ENCODE data around the gene COX6B2.
"Not testable (repeated sequence)": the region's sequence is repeated elsewhere in the genome, so short reads cannot be mapped to it uniquely, and the experiment has no call there.

Gene COX6B2

GRCh38 chr19:55341171-55341588 is 13.3 kb downstream of the COX6B2 start:
- DNase-seq = peak; percentile 78

DNA sequence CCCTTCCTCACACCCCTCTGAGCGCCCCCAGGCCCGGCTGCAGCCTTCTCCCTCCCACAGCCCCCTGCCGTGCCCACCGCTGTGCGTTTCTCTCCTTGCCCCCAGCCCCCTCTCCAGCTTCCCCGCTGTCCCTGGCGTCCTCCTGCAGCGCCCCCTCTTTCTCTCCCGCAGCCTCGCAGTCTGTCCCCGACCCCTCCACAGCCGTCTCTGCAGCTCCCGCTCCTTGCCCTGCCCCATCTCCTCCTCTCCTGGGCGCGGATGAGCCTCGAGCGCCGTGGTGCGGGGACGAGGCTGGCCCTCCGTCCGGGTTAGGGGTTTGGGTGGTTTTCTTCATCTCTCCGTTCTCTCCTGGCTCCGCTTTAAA is 13.8 kb downstream of the COX6B2 start:
- DNase-seq = peak; percentile 23

DNA sequence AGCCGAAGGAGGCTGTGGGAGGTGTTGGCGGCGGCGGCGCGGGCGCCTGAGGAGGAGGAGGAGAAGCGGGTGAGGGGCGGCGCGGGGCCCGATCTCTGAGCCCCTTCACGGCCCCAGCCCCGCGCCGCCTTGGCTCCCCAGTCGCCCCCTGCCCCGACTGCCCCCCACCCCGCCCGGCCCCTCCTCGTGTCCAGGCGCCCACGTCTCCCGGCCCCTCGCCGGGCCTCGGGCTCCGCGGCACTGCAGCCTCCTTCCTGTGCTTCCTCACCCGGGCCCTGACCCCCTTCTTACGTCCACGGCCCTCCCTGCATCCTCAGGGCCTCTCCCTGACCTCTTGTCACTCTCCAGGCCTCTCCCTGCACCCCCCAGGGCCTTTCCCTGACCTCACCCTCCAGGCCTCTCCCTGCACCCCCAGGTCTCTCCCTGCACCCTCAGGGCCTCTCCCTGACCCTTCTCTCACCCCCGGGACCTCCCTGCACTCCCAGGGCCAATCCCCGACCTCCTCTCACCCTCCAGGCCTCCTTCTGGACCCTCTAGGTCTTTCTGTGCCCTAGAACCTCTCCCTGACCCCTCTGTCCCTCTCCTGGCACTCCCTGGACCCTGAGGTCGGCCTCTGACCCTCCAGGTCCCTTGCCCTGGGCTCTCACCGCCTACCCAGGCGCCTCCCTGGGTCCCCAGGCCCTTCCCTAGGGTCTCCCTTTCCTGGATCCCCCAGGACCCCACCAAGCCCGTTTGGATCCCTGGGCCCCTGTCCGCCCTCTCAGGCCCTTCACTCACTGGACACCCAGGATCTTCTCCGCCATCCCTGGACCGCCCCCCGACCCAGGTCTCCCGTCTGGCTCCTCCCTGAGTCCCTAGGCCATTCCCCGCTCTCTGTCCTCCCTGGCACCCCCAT is 14.4 kb downstream of the COX6B2 start:
- DNase-seq = peak; percentile 37

GRCh38 chr19:55339105-55339888 is 15.2 kb downstream of the COX6B2 start, which contains the start of gene KMT5C:
Gene KMT5C (plus strand): TSS chr19:55339876. CDS start chr19:55341937, 2,061 bp downstream.
- peak; percentile 100 for DNase-seq

- DNase-seq = no peak
Observed at GRCh38 chr19:55336101-55336500, 18.4 kb downstream of the COX6B2 start.

GRCh38 chr19:55333870-55334269 is 20.6 kb downstream of the COX6B2 start:
- DNase-seq = no peak

- not testable (repeated sequence) for DNase-seq
Observed at GRCh38 chr19:55329791-55330190, 24.7 kb downstream of the COX6B2 start.

GRCh38 chr19:55328774-55329318 is 25.7 kb downstream of the COX6B2 start:
- peak; percentile 28 for DNase-seq

GRCh38 chr19:55325172-55325571 is 29.3 kb downstream of the COX6B2 start, which contains the start of gene TMEM150B:
Gene TMEM150B (minus strand): TSS chr19:55325341. CDS start chr19:55321036, 4,305 bp downstream.
- peak; percentile 28 for DNase-seq

GRCh38 chr19:55324662-55325061 is 29.9 kb downstream of the COX6B2 start:
- DNase-seq = no peak

- no peak for DNase-seq
Observed at GRCh38 chr19:55322204-55322885, 32.2 kb downstream of the COX6B2 start.

DNA sequence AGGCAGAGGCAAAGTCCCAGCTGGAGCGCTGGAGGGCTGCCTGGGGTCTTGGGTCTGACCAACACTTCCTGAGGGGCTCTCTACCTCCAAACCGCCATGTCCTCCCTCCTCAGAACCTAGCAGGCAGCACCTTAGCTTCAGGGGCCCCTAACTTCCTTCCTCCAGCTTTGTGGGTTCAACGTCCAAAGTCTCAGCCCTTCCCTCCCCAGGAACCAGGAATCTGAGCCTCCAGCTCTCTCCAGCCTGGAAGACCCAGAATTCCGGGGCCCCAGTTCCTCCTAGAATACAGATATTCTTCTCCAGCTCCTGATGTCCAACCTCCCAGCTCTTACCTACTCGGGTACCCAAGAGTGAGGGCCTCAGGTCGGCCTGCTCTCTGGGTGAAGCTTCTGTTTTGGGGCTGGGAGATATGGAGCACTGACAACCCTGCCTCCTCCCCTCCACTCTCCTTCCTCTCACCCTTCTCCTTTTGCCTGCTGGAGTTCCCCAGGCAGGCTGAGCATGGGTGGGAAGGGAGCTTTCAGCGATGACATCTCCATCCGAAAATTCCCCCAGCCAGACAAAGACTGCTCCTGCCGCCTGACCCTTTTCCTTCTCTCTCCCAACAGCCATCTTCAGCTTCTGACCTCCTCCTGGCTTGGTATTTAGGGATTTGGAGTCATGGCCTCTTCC is 32.9 kb downstream of the COX6B2 start:
- DNase-seq = no peak

GRCh38 chr19:55320844-55321419 is 33.6 kb downstream of the COX6B2 start:
- no peak for DNase-seq

GRCh38 chr19:55319785-55320184 is 34.7 kb downstream of the COX6B2 start:
- DNase-seq = no peak

DNA sequence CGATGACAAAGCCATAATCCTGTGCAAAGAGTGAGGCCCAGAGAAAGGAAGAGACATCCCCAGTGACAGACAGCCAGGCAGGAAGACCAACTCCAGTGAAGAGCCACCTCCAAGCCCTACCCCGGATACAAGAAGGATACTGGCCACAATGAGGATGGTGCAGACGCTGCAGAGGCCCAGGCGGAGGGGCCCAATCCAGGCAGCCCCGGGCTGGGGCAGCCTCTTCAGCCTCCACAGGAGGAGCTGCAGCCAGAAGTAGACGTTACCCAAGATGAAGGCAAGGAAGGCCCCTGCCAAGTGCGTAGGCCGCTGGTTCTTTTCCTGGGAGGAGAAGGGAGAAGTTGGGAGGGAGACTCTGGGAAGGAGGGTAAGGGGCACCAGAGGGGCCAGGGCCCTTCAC is 37.9 kb downstream of the COX6B2 start:
- DNase-seq = no peak

DNA sequence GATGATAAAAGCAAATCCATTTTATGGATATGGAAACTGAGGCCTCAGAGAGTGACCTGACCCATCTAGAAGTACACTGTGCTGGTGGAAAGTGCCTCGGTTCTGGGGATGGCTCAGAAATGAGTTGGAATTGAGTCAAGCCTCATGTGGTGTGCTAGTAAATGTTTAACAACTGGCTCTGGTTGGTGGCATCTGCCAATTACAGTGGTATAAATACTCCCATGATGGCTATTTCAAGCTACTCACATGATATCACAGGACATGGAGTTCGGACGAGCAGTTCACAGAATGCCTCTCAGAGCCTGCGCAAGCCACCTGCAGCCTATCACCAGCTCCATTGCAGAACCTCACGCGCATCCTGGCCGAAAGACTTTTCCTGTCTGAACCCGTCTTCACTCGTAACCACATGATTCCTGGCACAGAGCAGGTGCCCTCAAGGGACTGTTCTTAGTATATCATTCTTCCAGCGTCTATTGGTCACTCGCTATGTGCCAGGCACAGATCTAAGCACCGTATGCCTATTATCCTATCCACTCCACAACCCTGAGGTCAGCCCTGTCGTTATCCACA is 38.5 kb downstream of the COX6B2 start:
- no peak for DNase-seq

DNA sequence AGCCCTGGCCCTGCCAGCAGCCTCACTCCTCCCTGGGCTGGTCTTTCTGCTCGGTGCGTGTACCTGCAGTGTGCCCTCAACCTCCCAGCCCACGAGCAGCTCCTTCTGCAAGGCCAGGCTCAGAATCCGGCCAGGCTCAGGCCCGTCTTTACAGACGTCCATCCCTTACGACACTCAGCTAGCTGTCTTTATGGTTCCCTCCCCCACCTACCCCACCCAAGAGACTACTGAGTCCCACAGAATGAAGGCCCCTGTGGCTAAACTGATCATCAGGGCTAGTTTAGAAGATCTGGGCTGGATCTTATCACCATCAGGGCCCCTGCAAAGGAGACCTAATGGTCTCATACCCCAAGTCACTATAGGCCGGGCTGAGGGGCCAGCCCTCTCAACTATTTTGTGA is 40.1 kb downstream of the COX6B2 start:
- DNase-seq = no peak

DNA sequence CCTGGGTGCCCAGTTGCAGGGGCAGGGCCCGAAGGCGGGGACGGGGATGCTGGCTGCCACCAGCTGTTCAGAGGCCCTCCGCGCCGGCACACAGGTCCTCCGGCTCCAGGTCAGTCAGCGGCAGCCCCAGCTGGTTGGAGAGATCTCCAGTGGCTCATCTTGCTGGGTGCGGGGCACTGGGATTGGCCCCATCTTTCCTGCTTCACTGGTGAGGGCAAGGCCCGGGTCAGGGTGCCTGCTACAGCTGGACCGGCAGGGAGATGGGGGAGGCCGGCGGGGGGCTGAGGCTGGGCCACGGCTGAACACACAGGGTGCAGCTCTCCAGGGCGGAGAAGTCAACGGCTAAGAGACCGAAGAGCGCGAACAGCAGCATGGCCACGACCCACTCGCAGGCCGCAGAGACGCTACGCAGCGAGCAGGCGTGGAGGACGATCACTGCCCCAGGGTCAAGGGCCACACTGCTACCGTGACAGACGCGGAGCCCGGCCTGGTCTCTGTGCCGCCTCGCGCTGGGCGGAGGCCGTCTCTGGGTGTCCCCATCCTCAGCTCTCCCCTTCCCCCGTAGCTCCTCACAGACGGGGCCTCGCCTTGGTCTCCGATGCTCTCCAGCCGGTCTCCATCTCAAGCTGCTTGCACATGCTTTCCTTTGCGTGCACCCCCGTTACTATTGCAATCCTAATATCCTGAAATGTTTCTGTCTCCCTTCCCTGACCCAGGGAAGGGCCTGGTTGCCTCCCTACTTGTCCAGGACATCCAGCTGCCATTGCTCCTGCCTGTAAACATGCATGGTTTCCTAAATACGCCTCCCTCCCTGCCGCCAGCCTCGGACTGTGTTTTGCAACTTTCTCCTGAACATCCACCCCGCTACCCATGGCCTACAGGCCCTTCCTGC is 41.7 kb downstream of the COX6B2 start:
- DNase-seq = no peak

DNA sequence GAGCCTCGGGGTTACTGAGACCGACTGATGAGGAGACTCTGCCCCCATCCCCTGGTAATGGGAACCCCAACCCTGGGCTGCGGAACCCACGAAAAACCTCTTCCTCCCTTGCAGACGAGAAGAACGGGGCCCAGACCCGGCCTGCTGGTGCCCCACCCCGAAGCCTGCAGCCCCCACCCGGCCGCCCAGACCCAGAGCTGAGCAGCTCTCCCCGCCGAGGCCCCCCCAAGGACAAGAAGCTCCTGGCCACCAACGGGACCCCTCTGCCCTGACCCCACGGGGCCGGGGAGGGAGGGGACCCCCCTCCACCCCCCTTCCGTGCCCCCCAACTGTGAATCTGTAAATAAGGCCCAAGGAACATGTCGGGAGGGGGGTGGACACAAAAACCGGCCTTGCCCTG is 42.7 kb downstream of the COX6B2 start:
- no peak for DNase-seq

DNA sequence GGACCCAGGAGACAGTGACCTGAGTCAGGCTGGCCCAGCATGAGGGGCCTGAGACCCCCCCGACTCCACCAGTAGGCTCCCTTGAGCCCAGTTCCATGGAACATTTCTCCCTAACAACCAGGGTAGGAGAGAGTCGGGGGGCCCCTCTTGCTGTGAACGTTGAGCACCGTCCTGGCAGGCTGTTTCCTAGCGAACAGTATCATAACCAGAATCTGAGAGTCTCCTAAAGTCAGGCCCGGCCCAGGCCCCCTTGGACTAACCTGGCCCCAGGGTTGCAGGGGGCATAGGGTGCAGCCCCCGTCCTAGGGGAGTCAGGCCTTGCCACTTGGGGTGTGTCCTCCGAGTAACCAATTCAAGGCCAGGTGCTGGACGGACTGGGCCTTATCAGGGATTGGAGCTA is 43.1 kb downstream of the COX6B2 start:
- no peak for DNase-seq

Data from hematopoietic multipotent progenitor cell treated with erythropoietin and hydrocortisone succinate and interleukin-3 and kit ligand, for 8 days (in vitro differentiated cells).